ENCODE data around the gene GPR26. TPM values are rescaled to one million over a fixed set of nuclear protein-coding genes. Genes with fewer than 3 reads are reported as not detected.

The GPR26 gene
- total RNA-seq, 1 donor from 2014 or later = not detected

GRCh38 chr10:123621916-123622315 is 44.2 kb upstream of the GPR26 start:
- peak in 1 of 2 experiments; percentile 1 for DNase-seq (ENCODE audit: low spot score in 2 of 2, unreplicated experiment in 2 of 2)
- H3K27ac Mint-ChIP-seq = no peak overlapping the region
- H3K4me1 Mint-ChIP-seq = no peaks in the 10 kb centered on the region
- no peaks in the 10 kb centered on the region for H3K36me3 Mint-ChIP-seq
- H3K27me3 Mint-ChIP-seq (ENCODE audit: low read depth) = peaks cover 49% of the 10 kb centered on the region
- peaks cover under 1% of the 10 kb centered on the region for H3K9me3 Mint-ChIP-seq
- no peak for TF ChIP-seq CTCF (IDR thresholded peaks at IDR 0.05; ENCODE audit: unreplicated experiment)
- H3K4me3 Mint-ChIP-seq = no peak overlapping the region

GRCh38 chr10:123622381-123622780 is 43.8 kb upstream of the GPR26 start:
- H3K4me1 Mint-ChIP-seq = no peaks in the 10 kb centered on the region

GRCh38 chr10:123624086-123624485 is 42.1 kb upstream of the GPR26 start:
- Mint-ChIP-seq H3K4me3 (no peak overlapping the region), H3K36me3 (no peaks in the 10 kb centered on the region), H3K4me1 (no peaks in the 10 kb centered on the region), H3K9me3 (peaks cover 6% of the 10 kb centered on the region), H3K27ac (no peak overlapping the region), H3K27me3 (ENCODE audit: low read depth) (peaks cover 43% of the 10 kb centered on the region)
- TF ChIP-seq CTCF (IDR thresholded peaks at IDR 0.05; ENCODE audit: unreplicated experiment) = no peak
- peak in 1 of 2 experiments; percentile 11 for DNase-seq (ENCODE audit: low spot score in 2 of 2, unreplicated experiment in 2 of 2)

More at GRCh38 chr10:123622381-123622780, 43.8 kb upstream of the GPR26 start:
- Mint-ChIP-seq H3K4me3 (no peak overlapping the region), H3K27ac (no peak overlapping the region), H3K9me3 (peaks cover 4% of the 10 kb centered on the region), H3K27me3 (ENCODE audit: low read depth) (peaks cover 49% of the 10 kb centered on the region), H3K36me3 (no peaks in the 10 kb centered on the region)
- TF ChIP-seq CTCF (IDR thresholded peaks at IDR 0.05; ENCODE audit: unreplicated experiment) = no peak
- DNase-seq (ENCODE audit: low spot score in 2 of 2, unreplicated experiment in 2 of 2) = peak in 1 of 2 experiments; percentile 7

GRCh38 chr10:123633106-123633505 is 33.0 kb upstream of the GPR26 start:
- H3K4me1 Mint-ChIP-seq = no peaks in the 10 kb centered on the region
- DNase-seq (ENCODE audit: low spot score in 2 of 2, unreplicated experiment in 2 of 2) = no peak
- no peak overlapping the region for H3K4me3 Mint-ChIP-seq
- peaks cover 10% of the 10 kb centered on the region for H3K27me3 Mint-ChIP-seq (ENCODE audit: low read depth)
- no peaks in the 10 kb centered on the region for H3K36me3 Mint-ChIP-seq
- peaks cover 6% of the 10 kb centered on the region for H3K9me3 Mint-ChIP-seq
- no peak for TF ChIP-seq CTCF (IDR thresholded peaks at IDR 0.05; ENCODE audit: unreplicated experiment)
- H3K27ac Mint-ChIP-seq = no peak overlapping the region

GRCh38 chr10:123633636-123634035 is 32.5 kb upstream of the GPR26 start:
- no peak for TF ChIP-seq CTCF (IDR thresholded peaks at IDR 0.05; ENCODE audit: unreplicated experiment)
- no peaks in the 10 kb centered on the region for H3K4me1 Mint-ChIP-seq
- H3K27ac Mint-ChIP-seq = no peak overlapping the region
- peaks cover 10% of the 10 kb centered on the region for H3K27me3 Mint-ChIP-seq (ENCODE audit: low read depth)
- no peaks in the 10 kb centered on the region for H3K36me3 Mint-ChIP-seq
- H3K4me3 Mint-ChIP-seq = no peak overlapping the region
- H3K9me3 Mint-ChIP-seq = peaks cover 6% of the 10 kb centered on the region
- peak in 1 of 2 experiments; percentile 9 for DNase-seq (ENCODE audit: low spot score in 2 of 2, unreplicated experiment in 2 of 2)

GRCh38 chr10:123634221-123634620 is 31.9 kb upstream of the GPR26 start:
- Mint-ChIP-seq H3K36me3 (no peaks in the 10 kb centered on the region), H3K27me3 (ENCODE audit: low read depth) (peaks cover 10% of the 10 kb centered on the region), H3K9me3 (peaks cover 3% of the 10 kb centered on the region), H3K4me3 (no peak overlapping the region), H3K4me1 (no peaks in the 10 kb centered on the region), H3K27ac (no peak overlapping the region)
- TF ChIP-seq CTCF (IDR thresholded peaks at IDR 0.05; ENCODE audit: unreplicated experiment) = no peak
- DNase-seq (ENCODE audit: low spot score in 2 of 2, unreplicated experiment in 2 of 2) = no peak

All from mesothelial cell of epicardium (in vitro differentiated cells).